Hepatocyte (in vitro differentiated cells): ENCODE results near the gene SPAG16. TPM values are rescaled to one million over a fixed set of nuclear protein-coding genes. Genes with fewer than 3 reads are reported as not detected.

Experiments used
- DNase-seq: peaks from one replicate; pipeline ENCODE4 v3.0.0-alpha.2; 2016; ENCODE audit warnings: low spot score
- H2AFZ ChIP-seq: fragments of 200-600 bp; sonication (generic); 2 replicates; pipeline ENCODE4 v1.6.0; 2016; ENCODE audit warnings: antibody characterized with exemption, mild to moderate bottlenecking
- H3K27ac ChIP-seq: fragments of 200-600 bp; sonication (generic); 2 replicates; pipeline ENCODE4 v1.5.1; 2016; ENCODE audit warnings: mild to moderate bottlenecking
- H3K27me3 ChIP-seq: fragments of 200-600 bp; sonication (generic); 2 replicates; pipeline ENCODE4 v1.6.1; 2016
- H3K36me3 ChIP-seq: fragments of 200-600 bp; sonication (generic); replicated peaks from 2 replicates; pipeline ENCODE4 v1.5.1; 2016; ENCODE audit warnings: low read depth; ENCODE audit not compliant: insufficient read depth
- H3K4me1 ChIP-seq: fragments of 200-600 bp; sonication (generic); 2 replicates; pipeline ENCODE4 v1.5.1; 2016; ENCODE audit warnings: mild to moderate bottlenecking, moderate library complexity; ENCODE audit not compliant: insufficient read depth
- H3K4me2 ChIP-seq: fragments of 200-600 bp; sonication (generic); 2 replicates; pipeline ENCODE4 v1.6.0; 2016
- H3K4me3 ChIP-seq: fragments of 200-600 bp; sonication (generic); 2 replicates; pipeline ENCODE4 v1.5.1; 2016; ENCODE audit warnings: mild to moderate bottlenecking
- H3K79me2 ChIP-seq: fragments of 200-600 bp; sonication (generic); 2 replicates; pipeline ENCODE4 v1.6.0; 2017; ENCODE audit warnings: mild to moderate bottlenecking
- H3K9me2 ChIP-seq: fragments of 200-600 bp; sonication (generic); replicated peaks from 2 replicates; pipeline ENCODE4 v1.6.0; 2017; ENCODE audit warnings: mild to moderate bottlenecking; ENCODE audit not compliant: insufficient read depth
- H3K9me3 ChIP-seq: fragments of 200-600 bp; sonication (generic); 2 replicates; pipeline ENCODE4 v1.5.1; 2016; ENCODE audit warnings: low read depth, mild to moderate bottlenecking
- H4K20me1 ChIP-seq: fragments of 200-600 bp; sonication (generic); 2 replicates; pipeline ENCODE4 v1.6.0; 2016; ENCODE audit warnings: mild to moderate bottlenecking; ENCODE audit not compliant: insufficient read depth, poor library complexity, severe bottlenecking
- CTCF ChIP-seq: fragments of 200-600 bp; sonication (generic); IDR thresholded peaks from 2 replicates; pipeline ENCODE4 v1.5.1; 2016; ENCODE audit warnings: antibody characterized with exemption, mild to moderate bottlenecking; ENCODE audit not compliant: poor library complexity
- EZH2 ChIP-seq: fragments of 200-600 bp; sonication (generic); IDR thresholded peaks from 2 replicates; pipeline ENCODE4 v1.6.1; 2016; ENCODE audit warnings: antibody characterized with exemption, mild to moderate bottlenecking, borderline replicate concordance
- EZH2phosphoT487 ChIP-seq: fragments of 200-600 bp; sonication (generic); IDR thresholded peaks from one replicate; pipeline ENCODE4 v1.6.1; 2018; ENCODE audit warnings: antibody characterized with exemption, mild to moderate bottlenecking, low read depth, moderate library complexity; ENCODE audit not compliant: unreplicated experiment, severe bottlenecking
- WGBS: methylation state at CpG from one replicate; pipeline ENCODE4 v1.1.6; 2016; ENCODE audit warnings: low lambda C conversion rate; ENCODE audit errors: missing lambda C conversion rate; 5-methylcytosine and 5-hydroxymethylcytosine counted together
- polyA plus RNA-seq: library from polyadenylated mRNA; unstranded; fragments of >200 nt; fragmentation: Nextera tagmentation; extraction: Ambion mirVana; gene quantifications from 2 replicates; pipeline ENCODE4 v1.2.1, GENCODE V29; 2016
- total RNA-seq: library from RNA; depleted of rRNA; stranded (reverse); fragments of >200 nt; gene quantifications from 2 replicates; pipeline ENCODE4 v1.2.3, GENCODE V29; 2014

Gene SPAG16
- total and polyA plus RNA-seq, 2 experiments from 2014 or later, result 52.1 to 56.9 TPM

- H3K9me3 ChIP-seq, result no peaks in the 10 kb centered on the region
- H2AFZ ChIP-seq, result no peak overlapping the region
- H3K36me3 ChIP-seq, result no peaks in the 10 kb centered on the region
- 81% methylated on average over 1 of the region's 1 CpG for WGBS
- no peak overlapping the region for H3K4me3 ChIP-seq
- H3K27ac ChIP-seq, result no peak overlapping the region
- H4K20me1 ChIP-seq, result no peaks in the 10 kb centered on the region
- DNase-seq, result no peak
- H3K79me2 ChIP-seq, result peaks cover 62% of the 10 kb centered on the region
- peaks cover 9% of the 10 kb centered on the region for H3K4me1 ChIP-seq
- peak overlapping the region; percentile 86 for H3K4me2 ChIP-seq
- no peaks in the 10 kb centered on the region for H3K27me3 ChIP-seq
- TF ChIP-seq CTCF, result no peak
- no peak for TF ChIP-seq EZH2
- no peak for TF ChIP-seq EZH2phosphoT487
- H3K9me2 ChIP-seq, result no peaks in the 10 kb centered on the region
Measured at GRCh38 chr2:213286161-213286560, 1.9 kb downstream of the SPAG16 start.

GRCh38 chr2:213288913-213289700 lies 4.8 kb downstream of the SPAG16 start:
- Histone ChIP-seq H3K4me3 (no peak overlapping the region), H4K20me1 (no peaks in the 10 kb centered on the region), H3K4me2 (peak overlapping the region; percentile 45), H2AFZ (no peak overlapping the region), H3K9me2 (no peaks in the 10 kb centered on the region), H3K79me2 (peaks cover 76% of the 10 kb centered on the region), H3K27ac (no peak overlapping the region), H3K27me3 (no peaks in the 10 kb centered on the region), H3K36me3 (no peaks in the 10 kb centered on the region), H3K9me3 (no peaks in the 10 kb centered on the region), H3K4me1 (peaks cover 9% of the 10 kb centered on the region)
- 44% methylated on average over 2 of the region's 2 CpGs for WGBS
- no peak for TF ChIP-seq CTCF
- TF ChIP-seq EZH2phosphoT487, result no peak
- TF ChIP-seq EZH2, result no peak
- DNase-seq, result peak; percentile 19

GRCh38 chr2:213290501-213290900 lies 6.2 kb downstream of the SPAG16 start:
- Histone ChIP-seq H4K20me1 (no peaks in the 10 kb centered on the region), H2AFZ (no peak overlapping the region), H3K9me2 (no peaks in the 10 kb centered on the region), H3K79me2 (peaks cover 67% of the 10 kb centered on the region), H3K4me1 (peaks cover 2% of the 10 kb centered on the region), H3K9me3 (no peaks in the 10 kb centered on the region), H3K27ac (no peak overlapping the region), H3K27me3 (no peaks in the 10 kb centered on the region), H3K36me3 (no peaks in the 10 kb centered on the region), H3K4me2 (no peak overlapping the region), H3K4me3 (no peak overlapping the region)
- TF ChIP-seq EZH2 (no peak), CTCF (no peak), EZH2phosphoT487 (no peak)
- DNase-seq, result no peak
- WGBS, result 78% methylated on average over 3 of the region's 3 CpGs
